ENCODE measurements around the gene ZNF716.

GRCh38 chr7:57415730-57416129 lies 34.2 kb upstream of the ZNF716 start:
- TF ChIP-seq CTCF (conservative IDR thresholded peaks at IDR 0.05 in 1 of 2, IDR thresholded peaks at IDR 0.05 in 1 of 2; ENCODE audit: extremely low read depth in 1 of 2, insufficient read depth in 1 of 2, low read depth in 1 of 2, low read length in 2 of 2) = no peak
- TF ChIP-seq EZH2 (IDR thresholded peaks at IDR 0.05; ENCODE audit: borderline replicate concordance, low read length) = no peak
